ENCODE measurements around the gene PPP2R5D.

PPP2R5D gene

GRCh38 chr6:43040542-43041257, 56.3 kb downstream of the PPP2R5D start:
- TF ChIP-seq, protein P1, sequence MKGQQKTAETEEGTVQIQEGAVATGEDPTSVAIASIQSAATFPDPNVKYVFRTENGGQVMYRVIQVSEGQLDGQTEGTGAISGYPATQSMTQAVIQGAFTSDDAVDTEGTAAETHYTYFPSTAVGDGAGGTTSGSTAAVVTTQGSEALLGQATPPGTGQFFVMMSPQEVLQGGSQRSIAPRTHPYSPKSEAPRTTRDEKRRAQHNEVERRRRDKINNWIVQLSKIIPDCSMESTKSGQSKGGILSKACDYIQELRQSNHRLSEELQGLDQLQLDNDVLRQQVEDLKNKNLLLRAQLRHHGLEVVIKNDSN (IDR thresholded peaks at IDR 0.05): no peak
- TF ChIP-seq REST (IDR thresholded peaks at IDR 0.05; ENCODE audit: low read depth): no peak
- no peak for TF ChIP-seq TEAD4 (IDR thresholded peaks at IDR 0.05)
- TF ChIP-seq CREB1 (IDR thresholded peaks at IDR 0.05; ENCODE audit: low read depth): no peak
- no peak for TF ChIP-seq NFIC (IDR thresholded peaks at IDR 0.05)
- TF ChIP-seq ZBTB7A (IDR thresholded peaks at IDR 0.05; ENCODE audit: low read depth): no peak
- TF ChIP-seq YY1 (IDR thresholded peaks at IDR 0.05; ENCODE audit: low read depth): no peak
- TF ChIP-seq MAX (IDR thresholded peaks at IDR 0.05): no peak
- TF ChIP-seq TCF12 (IDR thresholded peaks at IDR 0.05; ENCODE audit: low read depth): no peak

DNA sequence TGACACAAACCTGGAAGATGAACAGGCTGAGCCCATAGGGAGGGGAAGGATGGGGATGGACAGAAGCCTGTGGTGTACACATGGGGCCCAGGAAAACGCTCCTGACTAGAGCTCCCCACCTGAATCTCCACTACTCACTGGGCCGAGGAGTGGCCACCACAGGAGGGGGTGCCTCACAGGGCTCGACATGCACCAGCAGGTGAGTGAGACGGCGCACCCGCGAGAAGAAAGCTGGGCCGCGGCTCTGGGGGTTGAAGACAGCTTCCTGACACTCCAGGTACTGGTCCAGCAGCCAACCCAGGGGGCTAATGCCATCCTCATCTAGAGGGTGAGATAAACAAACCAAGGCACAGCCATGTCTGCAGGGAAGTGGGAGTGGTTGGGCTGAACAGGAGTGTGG, 58.9 kb downstream of the PPP2R5D start:
- no peak for TF ChIP-seq YY1 (IDR thresholded peaks at IDR 0.05; ENCODE audit: low read depth)
- no peak for TF ChIP-seq EGR1 (IDR thresholded peaks at IDR 0.05)
- TF ChIP-seq TAF1 (IDR thresholded peaks at IDR 0.05; ENCODE audit: low read depth): no peak
- TF ChIP-seq CREB1 (IDR thresholded peaks at IDR 0.05; ENCODE audit: low read depth): no peak
- TF ChIP-seq, protein P1 (IDR thresholded peaks at IDR 0.05): no peak
- TF ChIP-seq FOXM1 (IDR thresholded peaks at IDR 0.05; ENCODE audit: borderline replicate concordance, low read depth): no peak
- TF ChIP-seq TCF12 (IDR thresholded peaks at IDR 0.05; ENCODE audit: low read depth): no peak
- no peak for TF ChIP-seq CEBPB (IDR thresholded peaks at IDR 0.05)
- no peak for TF ChIP-seq REST (IDR thresholded peaks at IDR 0.05; ENCODE audit: low read depth)
- TF ChIP-seq EP300 (IDR thresholded peaks at IDR 0.05; ENCODE audit: borderline replicate concordance): no peak
- no peak for TF ChIP-seq ZBTB7A (IDR thresholded peaks at IDR 0.05; ENCODE audit: low read depth)
- no peak for TF ChIP-seq TEAD4 (IDR thresholded peaks at IDR 0.05)
- no peak for TF ChIP-seq RAD21 (IDR thresholded peaks at IDR 0.05; ENCODE audit: low read depth)
- TF ChIP-seq MAX (IDR thresholded peaks at IDR 0.05): no peak
- no peak for TF ChIP-seq NFIC (IDR thresholded peaks at IDR 0.05)

GRCh38 chr6:43045371-43045930, 61.1 kb downstream of the PPP2R5D start:
- TF ChIP-seq ZBTB7A (IDR thresholded peaks at IDR 0.05; ENCODE audit: low read depth) (no peak), CEBPB (IDR thresholded peaks at IDR 0.05) (no peak), TEAD4 (IDR thresholded peaks at IDR 0.05) (no peak), YY1 (IDR thresholded peaks at IDR 0.05; ENCODE audit: low read depth) (no peak), EP300 (IDR thresholded peaks at IDR 0.05; ENCODE audit: borderline replicate concordance) (no peak), EGR1 (IDR thresholded peaks at IDR 0.05) (no peak), MAX (IDR thresholded peaks at IDR 0.05) (no peak), NFIC (IDR thresholded peaks at IDR 0.05) (no peak), TAF1 (IDR thresholded peaks at IDR 0.05; ENCODE audit: low read depth) (no peak), FOXM1 (IDR thresholded peaks at IDR 0.05; ENCODE audit: borderline replicate concordance, low read depth) (no peak), RAD21 (IDR thresholded peaks at IDR 0.05; ENCODE audit: low read depth) (no peak), REST (IDR thresholded peaks at IDR 0.05; ENCODE audit: low read depth) (no peak), CREB1 (IDR thresholded peaks at IDR 0.05; ENCODE audit: low read depth) (no peak), TCF12 (IDR thresholded peaks at IDR 0.05; ENCODE audit: low read depth) (no peak)
- TF ChIP-seq, protein P1 (IDR thresholded peaks at IDR 0.05): no peak
